Kasumi-1 (cell line): ENCODE measurements around the gene MNT.
A peak's percentile ranks its signal among the peaks of the same experiment; 100 is the strongest.

Experiments
- DNase-seq, 2 experiments: peaks; one replicate each; lab custom pipeline; 2025; lab: John Stamatoyannopoulos, UW

The MNT gene

DNA sequence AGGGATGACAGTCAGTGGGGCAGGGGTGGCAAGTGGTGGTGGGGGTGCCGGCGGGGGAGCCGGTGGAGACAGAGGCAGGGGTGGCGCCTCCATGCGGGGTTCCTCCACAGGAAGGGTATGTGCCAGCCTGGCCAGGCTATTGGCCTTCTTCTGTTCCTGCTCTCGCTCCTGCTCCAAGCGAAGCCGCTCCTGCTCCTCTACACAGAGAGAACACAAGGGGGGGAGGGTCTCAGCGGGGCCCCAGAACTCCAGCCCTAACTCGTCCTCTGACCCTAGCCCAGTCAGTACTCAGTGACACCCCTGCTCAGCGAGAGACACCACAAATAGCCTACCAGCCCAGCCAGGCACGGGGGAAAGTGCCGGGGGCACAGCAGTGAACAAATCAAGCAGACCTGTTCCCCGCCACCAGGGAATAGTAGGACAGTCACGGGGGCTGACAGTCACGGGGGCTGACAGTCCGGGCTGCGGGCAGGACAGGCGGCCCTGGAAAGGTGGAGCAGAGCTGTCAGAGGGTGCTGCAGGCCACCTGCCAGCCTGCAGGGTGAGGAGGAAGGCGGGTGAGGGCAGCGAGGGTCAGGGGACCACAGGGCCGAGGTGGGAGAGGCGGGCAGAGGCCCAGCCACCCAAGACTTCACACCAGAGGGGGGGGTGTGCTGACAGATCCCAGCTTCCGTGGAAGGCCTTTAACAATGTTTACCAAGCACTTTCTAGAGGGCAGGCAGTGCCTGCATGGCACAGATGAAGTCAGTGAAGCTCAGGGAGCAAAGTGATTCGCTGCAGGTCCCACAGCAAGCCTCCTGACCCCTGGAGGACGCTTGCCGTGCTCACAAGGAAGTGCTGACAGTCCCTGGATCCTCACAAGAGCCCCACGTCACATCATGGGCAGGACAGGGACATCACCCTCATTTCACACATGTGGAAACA lies 5.3 kb downstream of the MNT start:
- DNase-seq: no peak

DNA sequence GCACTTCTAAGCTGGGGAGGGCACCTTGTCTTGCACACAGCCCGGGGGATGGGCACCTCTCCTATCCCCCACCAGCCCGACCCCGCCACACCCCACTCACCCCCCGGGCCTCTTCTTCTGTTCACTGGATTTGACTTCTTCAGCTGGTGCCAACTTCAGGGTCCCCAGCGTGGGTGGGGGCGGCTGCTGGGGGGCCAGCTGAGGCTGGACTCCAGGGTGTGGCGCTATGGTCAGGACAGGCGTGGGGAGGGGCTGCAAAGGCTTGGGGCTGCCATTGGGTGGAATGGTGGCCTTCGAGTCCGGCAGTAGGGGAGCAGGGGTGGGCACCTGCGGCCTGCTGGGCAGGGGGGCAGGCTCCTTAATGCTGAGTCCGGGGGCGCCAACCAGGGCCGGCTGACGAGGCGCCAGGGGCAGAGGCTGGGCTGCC lies 6.1 kb downstream of the MNT start:
- DNase-seq: no peak

DNA sequence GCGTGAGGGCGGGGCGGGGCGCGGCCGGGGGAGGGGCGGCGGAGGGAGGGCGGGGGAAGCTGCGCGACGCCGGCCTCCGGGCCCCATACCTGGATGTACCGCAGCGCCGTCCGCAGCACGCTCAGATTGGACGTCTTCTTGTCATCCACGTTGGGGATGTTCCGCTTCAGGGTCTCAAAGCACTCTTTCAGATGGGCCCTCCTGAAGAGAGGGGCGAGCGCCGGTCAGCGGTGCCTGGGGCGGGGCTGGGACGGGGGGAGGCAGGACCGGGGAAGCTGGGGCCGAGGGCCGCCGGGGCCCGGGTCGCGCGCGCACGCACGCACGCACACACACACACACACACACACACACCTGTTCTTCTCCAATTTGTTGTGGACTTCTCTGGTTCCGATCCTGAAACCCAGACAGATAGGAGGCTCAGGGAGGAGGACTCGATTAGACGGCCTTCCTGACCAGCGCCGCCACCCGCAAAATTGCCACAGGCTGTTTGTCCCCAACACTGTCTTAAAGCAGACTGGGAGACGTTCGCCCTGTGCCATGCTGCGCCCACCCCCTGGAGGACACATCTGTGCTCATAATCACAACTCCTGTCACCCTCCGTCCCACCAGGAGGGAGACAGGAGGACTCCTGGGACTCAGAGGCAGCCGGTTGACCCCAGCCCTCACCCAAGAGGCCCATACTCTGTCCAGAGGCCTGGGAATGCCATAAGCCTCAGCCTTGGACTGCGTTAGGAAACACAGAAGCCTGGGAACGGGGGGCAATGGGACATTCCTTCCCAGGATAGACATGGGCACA lies 6.7 kb downstream of the MNT start:
- no peak for DNase-seq

DNA sequence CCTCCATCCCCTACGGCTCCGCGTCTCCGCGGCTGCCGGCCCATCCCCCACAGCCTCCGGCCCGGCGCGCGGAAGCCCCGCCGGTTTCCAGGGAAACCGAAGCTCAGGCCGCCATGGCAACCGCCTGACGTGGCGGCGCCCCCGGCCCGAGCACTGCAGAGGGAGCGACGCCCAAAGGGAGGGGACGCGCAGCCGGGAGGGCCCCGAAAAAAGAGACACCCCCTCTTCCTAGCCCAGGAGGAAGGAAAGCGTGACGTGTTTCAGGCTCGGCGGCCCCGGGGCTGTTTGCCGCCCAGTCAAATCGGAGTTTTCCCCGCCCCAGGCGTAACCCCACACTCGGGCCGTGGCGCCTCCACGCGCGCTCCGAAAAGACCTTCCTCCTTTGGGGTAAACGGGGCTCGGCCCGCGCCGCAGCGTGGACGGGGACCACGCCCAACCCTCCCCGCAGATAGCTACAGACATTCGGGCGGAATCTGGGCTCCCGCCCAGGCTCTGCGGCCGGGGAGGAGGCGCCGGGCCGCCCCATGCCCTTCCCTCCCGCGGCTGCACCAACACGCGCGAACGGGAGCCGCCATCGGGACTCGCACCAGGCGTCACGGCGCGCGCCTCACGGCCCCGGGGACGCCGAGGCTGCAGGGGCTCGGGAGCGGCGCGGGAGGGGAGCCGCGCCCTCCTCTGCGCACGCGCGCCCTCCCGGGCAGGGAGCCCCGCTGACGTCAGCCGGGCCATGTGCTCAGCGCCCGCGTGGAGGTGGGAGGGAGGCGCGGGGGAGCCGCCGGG lies 7.5 kb downstream of the MNT start:
- DNase-seq: peak; percentile 19 to 35

DNA sequence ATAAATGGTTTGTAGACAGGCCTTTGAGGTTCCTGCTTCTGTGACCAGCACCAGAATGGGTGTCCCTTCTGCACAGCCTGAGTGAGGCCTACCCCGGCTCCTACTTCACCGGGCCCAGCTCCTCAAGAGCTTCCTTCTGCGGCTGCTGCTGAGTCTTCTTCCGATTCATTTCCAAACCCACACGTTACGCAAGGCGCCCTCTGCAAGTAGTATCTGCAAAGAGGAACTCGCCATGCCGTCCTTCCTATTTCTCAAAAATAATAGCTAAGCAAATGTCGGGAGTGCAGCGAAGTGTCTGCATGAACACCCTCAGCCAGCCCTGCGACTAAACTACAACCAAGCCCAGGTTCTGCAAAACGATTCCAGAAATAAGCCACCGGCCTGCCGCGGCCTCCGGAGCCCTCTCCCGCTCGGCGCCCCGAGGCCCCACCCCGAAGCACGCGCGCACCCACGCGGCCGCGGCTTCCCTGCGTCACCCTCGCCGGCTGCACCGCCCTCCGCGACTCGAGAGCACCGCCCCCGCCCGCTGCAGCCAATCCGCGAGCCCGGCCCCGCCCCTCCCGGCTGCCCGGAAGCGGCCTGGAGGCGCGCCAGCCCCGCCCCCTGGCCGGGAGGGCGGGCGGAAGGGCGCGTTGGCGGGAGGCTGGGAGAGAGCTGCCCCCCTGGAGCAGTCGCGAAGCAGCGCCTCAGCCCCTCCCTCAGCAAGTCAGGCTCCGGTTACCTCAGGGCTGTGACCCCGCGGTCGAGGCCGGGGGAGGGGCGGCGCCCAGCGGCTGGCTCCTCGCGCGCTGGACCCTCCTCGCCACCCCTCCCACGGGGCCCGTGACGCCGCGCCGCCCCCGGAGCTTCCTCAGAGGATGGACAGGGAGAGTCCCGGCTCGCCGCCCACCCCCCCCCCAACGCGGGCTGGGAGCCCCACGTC lies 8.3 kb downstream of the MNT start:
- DNase-seq: peak; percentile 80 to 81

DNA sequence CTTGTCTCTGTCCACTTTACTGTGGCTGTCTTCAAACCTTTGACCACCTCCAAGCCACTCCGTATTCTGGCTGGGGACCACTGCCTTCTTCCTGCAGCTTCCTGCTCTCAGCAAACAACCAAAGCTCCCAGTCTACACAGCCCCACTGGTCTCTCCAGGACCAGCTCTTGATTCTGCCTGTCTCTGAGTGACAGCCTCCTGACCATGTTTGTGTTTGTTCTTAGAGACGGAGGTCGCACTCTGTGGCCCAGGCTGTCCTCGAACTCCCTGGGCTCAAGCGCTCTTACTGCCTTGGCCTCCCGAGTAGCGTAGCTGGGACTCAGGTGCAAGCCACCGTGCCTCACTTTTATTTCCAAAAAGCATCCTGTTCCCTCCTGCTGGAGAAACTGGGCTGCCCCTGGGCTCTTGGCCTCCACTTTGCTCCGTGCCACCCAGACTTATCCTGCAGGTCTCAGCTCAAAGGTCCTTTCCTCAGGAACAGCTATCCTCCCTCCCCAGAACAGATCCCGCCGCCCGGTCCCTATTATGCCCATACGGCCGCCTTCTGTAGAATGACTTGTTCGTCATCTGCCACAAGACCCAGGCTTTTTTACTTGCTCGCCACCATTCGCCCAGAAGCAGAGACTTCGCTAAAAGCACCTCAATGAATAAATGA lies 9.1 kb downstream of the MNT start:
- DNase-seq: no peak

DNA sequence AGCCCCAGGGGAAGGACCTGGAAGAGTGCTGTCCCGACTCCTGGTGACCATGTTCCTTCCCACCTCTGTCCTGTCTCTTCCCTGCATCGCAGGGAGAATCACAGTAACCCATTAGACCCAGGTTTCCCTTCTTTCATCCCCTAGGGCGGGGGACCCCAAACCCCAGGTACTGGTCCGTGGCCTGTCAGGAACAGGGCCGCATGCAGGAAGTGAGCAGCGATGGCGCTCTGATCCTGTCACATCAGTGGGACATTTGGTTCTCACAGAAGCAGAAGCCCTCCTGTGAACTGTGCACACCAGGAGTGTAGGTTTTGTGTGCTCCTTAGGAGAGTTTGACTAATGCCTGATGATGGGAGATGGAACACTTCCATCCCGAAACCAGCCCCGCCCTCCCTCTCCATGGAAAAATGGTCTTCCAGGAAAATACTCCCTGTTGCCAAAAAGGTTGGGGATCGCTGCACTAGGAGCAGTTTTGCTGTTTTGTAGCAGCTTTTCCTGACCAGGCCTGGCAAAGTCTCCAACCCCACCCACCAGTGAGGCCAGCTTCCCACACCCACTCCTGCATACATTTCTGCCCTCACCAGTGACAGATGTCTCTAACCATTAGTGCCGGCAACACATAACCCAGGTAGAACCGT lies 10.5 kb downstream of the MNT start:
- DNase-seq: no peak

DNA sequence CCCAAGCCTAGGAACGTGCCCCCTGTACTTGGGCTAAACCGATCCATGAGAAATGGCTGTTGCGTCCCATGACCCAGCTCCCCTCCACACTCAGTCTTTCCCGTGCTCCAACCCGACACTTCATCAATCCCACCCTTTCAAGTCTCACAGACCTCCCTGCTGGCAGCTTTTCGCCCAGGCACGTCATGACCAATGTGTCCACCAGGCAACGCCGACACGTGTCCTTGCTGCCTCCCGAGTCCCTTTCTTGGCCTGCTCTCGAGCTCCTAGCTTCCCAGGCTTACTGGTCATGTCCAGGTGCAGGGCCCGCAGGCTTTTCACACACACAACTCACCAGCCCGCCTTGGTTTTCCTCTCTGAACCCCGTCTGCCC lies 12.2 kb downstream of the MNT start:
- no peak for DNase-seq

DNA sequence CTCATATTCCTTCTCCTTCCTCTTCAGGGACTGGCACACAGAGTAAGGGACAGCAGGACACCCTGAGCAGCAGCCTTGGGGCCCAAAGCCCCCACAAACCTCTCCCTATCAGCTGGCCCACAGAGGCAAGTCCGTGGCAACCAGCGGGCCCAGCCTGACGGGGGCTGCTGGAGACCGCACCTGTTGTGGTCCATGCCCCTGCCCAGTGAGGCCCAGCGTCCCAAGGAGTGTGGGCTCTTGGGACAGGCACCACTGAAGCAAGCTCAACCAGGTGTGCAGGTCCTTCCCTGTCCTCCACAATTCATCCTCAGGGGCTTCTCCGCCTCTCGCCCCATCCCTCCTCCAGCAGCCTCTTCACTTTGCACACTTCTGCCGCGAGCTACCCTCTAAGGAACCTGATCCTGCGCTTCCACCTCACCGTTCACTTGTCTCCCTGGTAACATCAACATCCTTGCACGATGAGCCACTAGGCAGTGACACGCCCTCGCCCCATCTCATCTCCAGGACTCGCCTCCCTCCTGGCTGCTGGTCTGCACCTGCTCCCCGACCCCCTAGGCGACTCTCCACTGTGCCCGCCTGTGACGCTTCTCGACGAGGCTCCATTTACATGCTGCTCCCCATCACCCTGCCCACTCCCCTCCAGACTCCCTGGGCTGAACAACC lies 12.7 kb downstream of the MNT start:
- DNase-seq: no peak

DNA sequence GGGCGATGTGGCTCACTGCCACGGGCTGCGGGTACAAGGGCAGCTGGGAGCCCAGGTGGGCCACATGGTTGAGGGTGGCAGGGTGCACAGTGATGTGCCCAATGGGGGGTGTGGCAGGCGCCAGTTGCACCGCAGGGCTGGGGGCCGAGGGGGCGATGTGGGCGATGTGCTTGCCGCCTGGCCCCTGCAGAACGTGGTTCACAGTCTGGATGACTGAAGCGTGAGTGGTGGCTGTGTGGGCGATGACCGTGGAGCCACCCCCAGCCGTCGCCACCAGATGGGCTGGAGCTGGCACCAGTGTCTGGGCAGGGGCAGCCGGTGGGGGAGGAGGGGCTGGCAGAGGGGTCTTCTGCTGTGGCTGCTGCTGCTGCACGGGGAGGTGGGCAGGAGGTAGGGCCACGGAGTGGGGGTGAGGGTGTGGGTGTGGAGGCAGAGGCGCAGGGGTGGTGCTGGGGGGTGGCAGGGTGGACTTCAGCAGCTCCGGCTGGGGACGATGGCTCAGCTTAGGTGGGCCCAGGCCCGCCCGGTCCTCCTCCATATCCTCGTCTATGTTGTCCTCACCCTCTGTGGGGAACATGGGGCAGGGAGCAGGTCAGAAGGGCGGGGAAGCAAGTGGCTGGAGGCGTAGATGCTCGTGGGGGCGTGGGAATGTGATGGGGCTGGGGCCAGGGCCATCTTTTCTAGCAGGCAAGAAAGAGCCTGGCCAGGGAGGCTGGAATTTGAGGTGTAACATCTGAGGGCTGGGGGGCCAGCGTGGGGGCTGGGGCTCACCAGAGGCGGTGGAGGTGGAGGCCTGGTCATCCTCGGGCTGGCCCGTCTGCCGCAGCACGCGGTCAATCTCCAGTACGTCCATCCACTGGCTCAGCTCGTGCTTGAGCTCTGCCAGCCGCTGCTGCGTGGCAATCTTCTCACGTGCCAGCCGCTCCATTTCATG lies 13.5 kb downstream of the MNT start:
- no peak for DNase-seq

DNA sequence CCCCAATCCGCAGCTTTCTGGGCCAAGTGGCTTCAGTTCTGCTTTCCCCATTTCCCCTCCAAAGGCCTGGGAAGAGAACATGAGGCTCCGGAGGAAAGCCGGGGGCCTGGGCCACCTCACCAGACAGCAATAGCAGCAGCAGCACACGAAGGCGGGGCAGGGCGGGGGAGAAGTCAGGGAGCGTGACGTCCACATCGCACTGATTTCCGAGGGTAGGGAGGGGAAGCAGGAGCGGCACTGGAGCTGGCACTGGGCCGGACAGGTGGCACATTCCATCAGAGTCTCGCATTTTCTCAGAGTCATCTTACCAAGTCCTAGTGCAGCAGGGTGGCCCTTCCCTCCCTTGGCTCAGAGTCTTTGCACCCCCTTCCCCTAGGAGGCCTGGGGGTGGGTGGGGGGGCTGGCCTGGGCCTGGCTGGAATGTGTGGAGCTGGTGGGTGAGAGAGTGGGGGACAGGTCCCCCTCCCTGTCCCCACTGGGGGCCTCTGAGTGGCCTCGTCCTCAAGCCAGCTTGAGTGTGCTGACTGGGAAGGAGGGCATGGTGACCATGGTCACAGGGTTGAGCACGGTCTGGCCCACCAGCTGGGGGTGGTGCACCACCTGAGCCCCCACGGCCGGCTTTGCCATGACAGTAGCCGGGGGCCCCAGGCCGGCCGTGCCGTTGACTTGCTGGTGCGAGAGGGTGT lies 14.3 kb downstream of the MNT start:
- no peak for DNase-seq

DNA sequence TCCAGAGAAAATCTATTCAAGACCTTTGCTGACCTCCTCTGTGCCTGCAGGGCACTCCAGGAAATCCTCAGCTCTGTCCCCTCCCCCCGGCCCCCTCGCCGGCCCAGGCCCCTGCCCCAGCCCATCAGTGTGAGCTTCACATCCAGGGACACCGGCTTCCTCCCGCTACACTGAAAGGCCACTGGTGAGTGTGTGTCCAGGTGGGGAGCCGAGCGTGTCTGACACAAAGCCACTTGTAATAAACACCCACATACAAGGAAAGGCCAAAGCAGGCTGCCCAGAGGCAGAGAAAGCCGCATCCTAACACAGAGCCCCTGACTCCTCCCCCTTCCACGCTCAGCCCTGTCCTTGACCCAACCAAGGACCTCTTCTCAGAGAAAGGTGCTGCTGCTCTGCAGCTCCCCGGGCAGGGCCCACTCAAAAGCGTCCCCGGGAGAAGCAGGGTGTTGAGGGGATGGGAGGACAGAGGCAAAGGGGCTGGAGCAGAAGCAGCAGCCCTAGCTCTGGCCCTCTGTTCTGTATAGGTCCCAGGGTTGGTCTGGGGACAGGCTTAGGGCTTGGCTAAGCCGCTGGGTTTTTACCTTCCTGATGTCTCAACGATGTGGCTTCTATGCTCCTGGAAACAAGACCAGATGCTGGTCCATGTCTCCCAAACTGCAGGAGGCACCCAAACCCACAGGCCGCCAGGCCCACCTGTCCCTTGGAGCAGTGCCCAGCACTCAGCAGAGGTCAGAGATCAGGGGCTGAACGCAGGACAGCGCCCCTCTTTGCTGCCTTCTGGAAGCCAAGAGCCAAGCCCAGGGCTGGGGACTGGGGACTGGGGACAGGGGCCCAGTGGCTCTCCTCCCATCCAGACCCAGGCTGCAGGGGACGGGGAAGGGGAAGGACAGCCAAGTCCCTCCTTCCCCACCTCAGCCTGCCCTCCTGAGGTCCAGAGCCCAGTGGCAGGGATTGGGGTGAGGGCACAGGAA lies 15.3 kb downstream of the MNT start:
- DNase-seq: no peak

DNA sequence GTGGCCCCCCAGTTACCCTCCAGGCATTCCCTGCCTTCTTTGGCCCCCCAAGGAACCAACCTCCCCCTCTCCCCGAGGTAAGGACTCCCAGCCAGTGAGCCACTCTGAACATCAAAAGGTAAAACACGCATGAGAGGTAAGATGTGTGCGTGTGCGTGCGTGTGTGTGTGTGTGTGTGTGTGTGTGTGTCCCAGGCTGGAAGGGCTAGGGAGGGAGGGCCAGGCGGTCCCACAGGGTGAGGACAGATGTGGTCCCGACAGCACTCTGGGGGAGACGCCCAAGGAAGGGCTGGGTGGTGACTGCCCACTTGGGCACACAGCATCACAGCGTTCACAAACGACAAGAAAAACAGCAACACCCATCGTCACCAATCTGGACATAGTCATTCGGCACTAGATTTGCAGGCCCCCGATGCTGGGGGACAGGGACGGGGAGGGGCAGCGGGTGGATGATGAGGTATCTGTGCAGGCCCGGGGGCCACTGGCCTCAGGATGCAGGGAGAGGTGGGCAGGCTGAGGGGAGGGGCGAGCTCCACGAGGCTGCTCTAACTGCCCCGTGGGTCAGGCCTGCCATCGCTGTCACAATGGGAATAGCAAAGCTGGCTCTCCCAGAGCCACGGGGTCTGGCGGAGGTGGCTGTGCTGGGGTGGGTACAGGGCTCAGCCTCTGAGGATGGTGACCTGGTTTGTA lies 16.3 kb downstream of the MNT start:
- no peak for DNase-seq

DNA sequence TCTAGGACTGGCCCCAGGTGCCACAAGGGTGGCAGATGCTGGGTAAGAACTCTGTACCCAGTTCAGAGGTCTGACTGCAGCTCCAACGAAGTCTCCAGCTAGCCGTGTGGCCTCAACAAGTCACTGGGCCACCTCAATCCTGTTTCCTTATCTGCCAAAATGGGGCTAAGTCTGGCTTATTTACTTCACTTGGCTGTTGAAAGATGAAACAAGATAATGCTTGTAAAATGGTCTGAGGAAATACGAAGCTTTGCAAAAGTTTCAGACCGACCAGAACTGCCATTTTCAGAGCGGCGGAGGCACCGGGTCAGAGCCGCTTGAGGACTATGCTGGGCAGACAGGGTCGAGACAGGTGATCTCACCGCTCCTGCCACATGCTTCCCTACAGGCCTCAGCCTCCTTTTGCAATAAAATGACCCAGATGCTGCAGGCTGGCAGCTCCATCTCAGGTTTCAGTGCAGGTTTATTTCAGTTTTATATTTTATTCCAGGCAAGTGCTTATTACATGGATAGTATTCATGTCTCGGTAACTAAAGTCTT lies 17.2 kb downstream of the MNT start:
- DNase-seq: no peak

DNA sequence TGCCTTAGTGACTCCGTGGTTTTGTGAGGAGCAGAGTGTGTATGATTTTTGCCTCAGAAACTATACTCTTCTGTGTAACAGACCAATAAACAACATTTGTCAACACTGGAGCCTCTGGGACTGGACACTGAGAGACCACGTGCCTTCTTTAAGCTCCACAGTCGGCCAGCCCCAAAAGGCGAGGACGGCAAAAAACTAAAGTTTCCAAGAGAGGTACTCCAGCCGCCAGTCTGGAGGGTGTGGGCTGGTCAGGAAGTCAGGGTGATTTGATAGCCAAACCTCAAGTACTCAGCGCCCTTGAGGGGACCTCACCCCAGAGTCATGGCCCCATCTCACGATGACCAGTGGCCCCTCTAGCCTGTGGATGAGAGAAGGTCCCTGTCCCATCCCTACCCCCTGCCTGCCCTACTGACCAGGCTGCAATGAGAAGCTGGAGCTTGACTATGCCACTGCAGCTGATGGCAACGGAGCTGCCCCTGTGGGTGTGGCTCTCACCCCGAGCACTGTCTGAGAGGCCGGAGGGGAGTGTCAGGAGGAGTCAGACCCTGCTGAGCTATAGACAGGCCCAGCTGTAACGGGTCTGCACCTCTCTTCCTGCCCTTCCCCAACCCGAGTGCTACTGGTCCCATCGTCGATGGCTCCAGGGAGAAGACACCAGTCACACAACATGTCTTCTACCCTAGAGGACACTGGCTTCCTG lies 19.8 kb downstream of the MNT start:
- no peak for DNase-seq
